Gastrocnemius medialis (tissue), 4 donors: ENCODE results near the gene CERT1. TPM values are rescaled to one million over a fixed set of nuclear protein-coding genes. Genes with fewer than 3 reads are reported as not detected.
A peak's percentile ranks its signal among the peaks of the same experiment; 100 is the strongest.
"Not testable (repeated sequence)": the region's sequence is repeated elsewhere in the genome, so short reads cannot be mapped to it uniquely, and the experiment has no call there.

Source experiments
- ATAC-seq, 2 donors: fragments of 150-250 bp; one replicate each; pipeline ENCODE4 v1.9.1; 2016
- DNase-seq, 2 donors: peaks; one replicate each; pipeline ENCODE4 v3.0.0-alpha.2; 2019
- H3K27ac ChIP-seq, 4 donors: fragments of 200-600 bp; sonication (generic); 1 replicate in 1 of 4; 2 replicates in 3 of 4; pipeline ENCODE4 v1.5.1; 2016 to 2018; ENCODE audit warnings: mild to moderate bottlenecking in 2 of 4, moderate library complexity in 1 of 4
- H3K27me3 ChIP-seq, 3 donors: fragments of 200-600 bp; sonication (generic) in 2 of 3; 1 replicate in 1 of 3; 2 replicates in 2 of 3; pipeline versions ENCODE4 v1.5.1 to v1.6.0; 2016 to 2019; ENCODE audit warnings: mild to moderate bottlenecking in 1 of 3, moderate library complexity in 1 of 3
- H3K36me3 ChIP-seq, 2 donors: fragments of 200-600 bp; sonication (generic) in 1 of 2; one replicate each; pipeline ENCODE4 v1.5.1; 2017 to 2018
- H3K4me1 ChIP-seq, 2 donors: fragments of 200-600 bp; sonication (generic) in 1 of 2; one replicate each; pipeline ENCODE4 v1.5.1; 2016 to 2017; ENCODE audit warnings: mild to moderate bottlenecking in 2 of 2
- H3K4me3 ChIP-seq, 4 donors: fragments of 200-600 bp; sonication (generic) in 3 of 4; 1 replicate in 1 of 4; 2 replicates in 3 of 4; pipeline ENCODE4 v1.5.1; 2016 to 2019; ENCODE audit warnings: mild to moderate bottlenecking in 2 of 4
- H3K9me3 ChIP-seq, 3 donors: fragments of 200-600 bp; sonication (generic) in 2 of 3; 1 replicate in 1 of 3; 2 replicates in 2 of 3; pipeline ENCODE4 v1.5.1; 2016 to 2019
- CTCF ChIP-seq, 5 experiments: fragments of 450-650 bp in 3 of 5; fragments of 200-600 bp in 2 of 5; sonication (generic) in 2 of 5; IDR thresholded peaks in 4 of 5; conservative IDR thresholded peaks in 1 of 5; 1 replicate in 4 of 5; 2 replicates in 1 of 5; pipeline ENCODE4 v1.5.1; 2016 to 2019; ENCODE audit warnings: antibody characterized with exemption in 5 of 5, mild to moderate bottlenecking in 3 of 5, moderate library complexity in 3 of 5
- POLR2A ChIP-seq, 2 donors: fragments of 450-650 bp; IDR thresholded peaks; one replicate each; pipeline ENCODE4 v1.6.1; 2017; ENCODE audit warnings: antibody characterized with exemption in 2 of 2, mild to moderate bottlenecking in 2 of 2, moderate library complexity in 2 of 2
- in situ Hi-C, 4 donors: fragments of 200-750 bp; cut with MboI; loops; one replicate each; pipeline versions ENCODE4 v1.15.0 to v1.8.0; 2017; ENCODE audit warnings: low sequenced_read_pairs in 4 of 4
- intact Hi-C: fragments of 100-400 bp; cut with DNase I; formaldehyde crosslinking; loops from one replicate; pipeline ENCODE4 v1.15.1; 2023; ENCODE audit warnings: low total_unique reads
- total RNA-seq, 4 donors: library from RNA; depleted of rRNA; stranded (reverse); fragments of >200 nt; gene quantifications; one replicate each; pipeline versions ENCODE4 v1.1.0 to v1.2.3, GENCODE V29; 2016

Gene CERT1
- total RNA-seq: 10 to 100 TPM; 30.8 to 50.6 (median 41.9) TPM

GRCh38 chr5:75511435-75512382 lies at the start of gene CERT1, which contains the start of gene POLK:
Gene CERT1 (minus strand): TSS chr5:75511629. CDS start chr5:75511207, 422 bp downstream.
Gene POLK (plus strand): TSS chr5:75511891.
- peak; percentile 89 to 91 for ATAC-seq
- peaks cover 46 to 49% of the 10 kb centered on the region in 2 donors for H3K4me1 ChIP-seq
- intact Hi-C loops: loop anchor here (1.0 to 2.0 kb wide), 4 partner anchors 174 to 1947 kb away; partner anchors contain the start of genes ANKRA2, GFM2, HMGCR and NSA2
- H3K27me3 ChIP-seq: no peaks in the 10 kb centered on the region
- in situ Hi-C loops: loop anchor here in 2 of 4 donors (25.0 kb wide), 1 partner anchor 174 kb away; the partner anchor contains the start of gene HMGCR (in 2 of the 2)
- TF ChIP-seq CTCF (IDR thresholded peaks at IDR 0.05 in 4 of 5, conservative IDR thresholded peaks at IDR 0.05 in 1 of 5) (no peak), POLR2A (IDR thresholded peaks at IDR 0.05) (peak; percentile 84 to 90)
- no peaks in the 10 kb centered on the region for H3K9me3 ChIP-seq
- H3K4me3 ChIP-seq: peak within 1 kb of the TSS; percentile 87 to 97 (median 94)
- no peaks in the 10 kb centered on the region for H3K36me3 ChIP-seq
- DNase-seq: peak; percentile 98
- H3K27ac ChIP-seq: peak within 1 kb of the TSS; percentile 92 to 99 (median 96)

- H3K27ac ChIP-seq, intact Hi-C loops, in situ Hi-C loops, H3K4me3 ChIP-seq, H3K9me3 ChIP-seq, DNase-seq, ATAC-seq, H3K27me3 ChIP-seq, H3K36me3 ChIP-seq, H3K4me1 ChIP-seq: not testable (repeated sequence)
These were observed 49.2 kb upstream of the CERT1 start for GRCh38 chr5:75560655-75561054.

GRCh38 chr5:75558981-75559632 lies 47.7 kb upstream of the CERT1 start:
- H3K36me3 ChIP-seq: peaks cover 0 to 12% of the 10 kb centered on the region in 2 donors
- peaks cover 0 to 4% of the 10 kb centered on the region in 2 donors for H3K4me1 ChIP-seq
- in situ Hi-C loops: no loop called here
- no peak overlapping the region for H3K4me3 ChIP-seq
- peak overlapping the region in 3 of 4 donors; percentile 13 to 67 (median 51) for H3K27ac ChIP-seq
- H3K9me3 ChIP-seq: no peaks in the 10 kb centered on the region
- intact Hi-C loops: no loop called here
- TF ChIP-seq CTCF (IDR thresholded peaks at IDR 0.05 in 4 of 5, conservative IDR thresholded peaks at IDR 0.05 in 1 of 5) (no peak), POLR2A (IDR thresholded peaks at IDR 0.05) (no peak)
- ATAC-seq (peak; percentile 41 to 45), DNase-seq (no peak)
- no peaks in the 10 kb centered on the region for H3K27me3 ChIP-seq

- Histone ChIP-seq H3K4me1 (peaks cover 0 to 4% of the 10 kb centered on the region in 2 donors), H3K27ac (peak overlapping the region in 2 of 4 donors; percentile 0 to 26), H3K9me3 (no peaks in the 10 kb centered on the region), H3K4me3 (no peak overlapping the region), H3K27me3 (no peaks in the 10 kb centered on the region), H3K36me3 (peaks cover 0 to 18% of the 10 kb centered on the region in 2 donors)
- TF ChIP-seq CTCF (IDR thresholded peaks at IDR 0.05 in 4 of 5, conservative IDR thresholded peaks at IDR 0.05 in 1 of 5): no peak
- no peak for TF ChIP-seq POLR2A (IDR thresholded peaks at IDR 0.05)
- intact Hi-C loops: no loop called here
- ATAC-seq (no peak), DNase-seq (no peak)
- in situ Hi-C loops: no loop called here
These were observed 46.8 kb upstream of the CERT1 start for GRCh38 chr5:75558221-75558620.

- Histone ChIP-seq H3K27ac (no peak overlapping the region), H3K4me3 (no peak overlapping the region), H3K36me3 (peaks cover 0 to 29% of the 10 kb centered on the region in 2 donors), H3K27me3 (no peaks in the 10 kb centered on the region), H3K9me3 (no peaks in the 10 kb centered on the region), H3K4me1 (no peaks in the 10 kb centered on the region)
- in situ Hi-C loops (no loop called here), intact Hi-C loops (no loop called here)
- ATAC-seq: no peak
- DNase-seq: no peak
- TF ChIP-seq POLR2A (IDR thresholded peaks at IDR 0.05) (no peak), CTCF (IDR thresholded peaks at IDR 0.05 in 4 of 5, conservative IDR thresholded peaks at IDR 0.05 in 1 of 5) (no peak)
These were observed 41.9 kb upstream of the CERT1 start for GRCh38 chr5:75553358-75553757.
